ENCODE data around the gene MSGN1.

The MSGN1 gene

DNA sequence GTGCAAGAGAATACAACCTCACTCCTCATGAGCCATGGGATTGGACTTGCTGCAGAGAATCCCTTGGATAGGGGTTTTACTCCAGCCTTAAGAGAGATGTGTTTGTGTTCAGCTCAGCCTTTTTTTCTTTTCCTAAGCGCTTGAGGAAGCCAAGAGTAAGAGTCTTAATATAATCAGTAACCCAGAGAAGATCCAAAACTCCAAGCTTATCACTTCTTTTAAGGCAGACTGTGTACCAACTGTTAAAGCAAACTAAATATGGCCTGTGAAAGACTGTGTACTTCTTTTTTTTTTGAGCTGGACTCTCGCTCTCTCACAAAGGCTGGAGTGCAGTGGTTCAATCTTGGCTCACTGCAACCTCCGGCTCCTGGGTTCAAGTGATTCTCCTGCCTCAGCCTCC lies 30.4 kb downstream of the MSGN1 start:
- no peak for DNase-seq

DNA sequence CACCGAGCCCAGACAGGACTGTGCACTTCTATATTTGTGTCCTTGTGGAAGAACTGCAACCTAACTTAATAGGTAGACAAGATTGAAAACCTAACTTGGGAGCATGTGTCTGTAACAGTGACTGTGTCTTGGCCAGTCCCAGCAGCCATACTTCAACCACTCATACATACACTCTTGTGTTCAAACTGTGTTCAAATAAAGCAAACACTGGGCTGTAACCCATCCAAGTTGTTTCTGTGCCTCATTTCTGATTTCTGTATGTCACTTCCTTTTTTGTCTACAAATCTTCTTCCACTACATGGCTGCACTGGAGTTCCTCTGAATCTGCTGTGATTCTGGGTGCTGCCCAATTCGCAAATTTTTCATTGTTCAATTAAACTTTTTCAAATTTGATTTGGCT lies 31.0 kb downstream of the MSGN1 start:
- no peak for DNase-seq

DNA sequence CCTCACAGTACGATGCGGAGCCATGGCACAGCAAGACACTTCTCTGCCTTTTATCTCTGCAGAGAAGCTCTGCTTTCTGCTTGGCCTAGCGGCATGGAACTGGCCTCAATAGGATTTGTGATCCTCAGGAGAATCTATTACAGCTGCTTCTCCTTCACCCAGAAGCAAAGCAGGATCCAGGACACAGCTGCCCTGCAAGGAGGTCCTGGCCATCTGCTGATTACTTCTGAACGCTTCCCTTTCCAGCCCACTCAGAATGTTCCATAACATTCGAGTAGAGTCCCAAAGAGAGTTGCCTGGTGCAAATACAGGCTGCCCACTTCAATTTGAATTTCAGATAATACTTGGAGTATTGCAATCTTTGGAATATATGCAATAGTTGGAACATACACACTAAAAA lies 33.0 kb downstream of the MSGN1 start:
- DNase-seq: no peak

DNA sequence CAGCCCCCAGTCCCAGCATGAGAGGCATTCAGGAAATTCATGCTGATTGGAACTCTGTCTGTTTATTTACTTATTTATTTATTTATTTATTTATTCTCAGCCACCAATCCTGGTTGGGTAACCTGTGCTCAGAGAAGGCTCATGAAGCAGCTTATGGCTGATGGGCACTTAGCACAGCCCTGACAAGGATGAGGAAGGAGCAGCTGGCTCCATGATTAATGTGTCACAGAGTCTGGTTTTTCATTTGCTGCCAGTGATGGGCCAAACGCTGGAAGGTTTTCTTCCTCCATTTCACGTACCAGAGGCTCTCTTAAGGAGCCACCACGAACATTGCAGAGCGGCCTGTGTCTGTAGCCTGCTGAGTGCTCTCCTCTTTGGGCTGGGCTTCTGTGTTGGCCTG lies 33.9 kb downstream of the MSGN1 start:
- DNase-seq: no peak

DNA sequence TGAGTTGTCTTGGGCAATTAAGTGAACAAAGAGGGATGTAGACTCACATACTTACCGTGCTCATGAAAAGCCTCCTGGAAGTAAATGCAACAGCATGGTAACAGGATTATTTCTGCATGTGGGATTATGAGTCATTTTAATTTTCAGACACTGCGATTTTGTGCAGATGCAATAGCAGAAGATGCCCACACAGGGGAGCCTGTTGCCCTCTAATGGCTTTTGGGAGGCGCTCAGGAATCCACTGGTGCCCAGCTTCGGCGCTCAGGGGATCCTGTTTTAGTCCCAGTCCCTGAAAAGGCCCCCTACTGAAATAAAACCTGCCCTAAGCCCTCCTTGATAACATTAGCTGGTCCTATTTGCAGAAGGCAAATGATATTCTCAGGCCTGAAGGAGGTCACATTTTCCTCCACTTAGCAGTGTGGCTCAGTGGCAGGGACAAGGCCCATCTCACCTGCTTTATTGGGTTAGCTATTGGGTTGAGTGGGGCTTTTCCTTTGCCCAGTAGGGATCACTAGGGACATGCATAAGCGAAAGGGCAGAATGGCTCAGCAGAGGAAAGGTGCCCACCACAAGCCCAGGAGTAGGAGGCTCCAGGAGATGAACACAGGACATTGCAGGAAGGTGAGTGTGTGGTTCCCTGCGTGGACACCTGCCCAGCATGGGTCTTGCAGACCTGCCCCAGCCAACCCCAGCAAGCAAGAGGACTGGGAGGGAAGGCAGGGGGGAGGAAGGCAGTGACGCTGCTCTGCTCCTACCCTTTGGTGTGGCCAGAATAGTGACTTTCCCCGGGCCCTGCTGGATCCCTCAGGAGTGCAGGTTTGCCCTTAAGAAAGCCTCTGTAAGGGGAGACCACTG lies 35.7 kb downstream of the MSGN1 start:
- peak in 48 of 58 donors; percentile 1 to 58 (median 20) for DNase-seq

DNA sequence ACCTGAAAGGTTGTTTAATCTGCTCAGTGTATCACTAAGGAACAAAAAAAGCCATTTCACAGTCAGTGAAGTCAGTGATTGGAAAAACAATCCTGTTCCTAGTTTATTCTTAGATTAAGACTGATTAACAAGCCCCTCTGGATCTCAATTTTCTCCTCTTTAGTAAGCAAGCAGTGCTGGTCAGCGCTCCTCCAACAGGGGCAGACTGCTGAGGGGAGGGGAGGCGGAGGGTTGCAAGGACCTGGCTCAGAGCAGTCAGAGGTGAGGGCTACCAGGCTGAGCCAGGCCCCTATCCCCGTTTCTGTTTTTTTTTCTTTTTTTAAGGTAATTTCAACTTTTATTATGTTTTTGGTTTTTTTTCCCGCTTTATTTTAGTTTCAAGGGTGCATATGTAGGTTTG lies 37.5 kb downstream of the MSGN1 start:
- no peak for DNase-seq

DNA sequence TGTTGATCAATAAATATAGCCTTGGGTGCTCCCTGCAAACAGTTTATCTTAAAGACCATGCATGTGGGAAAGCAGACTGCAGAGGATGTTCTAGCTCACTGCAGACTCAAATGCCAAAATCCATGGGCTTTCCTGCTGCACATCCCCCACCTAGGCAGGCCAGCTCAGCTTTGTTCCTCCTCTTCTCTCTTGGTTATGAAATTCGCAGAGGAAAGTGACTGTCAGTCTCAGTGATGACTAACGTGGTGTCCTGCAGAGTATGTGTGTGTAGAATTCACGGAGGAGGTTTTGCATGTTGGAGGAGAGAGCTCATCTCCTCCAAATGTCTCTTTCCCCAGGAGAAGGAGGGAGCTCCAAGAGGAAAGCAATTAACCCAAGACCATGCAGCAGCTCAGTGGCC lies 40.8 kb downstream of the MSGN1 start:
- peak in 16 of 58 donors; percentile 7 to 61 (median 20) for DNase-seq

DNA sequence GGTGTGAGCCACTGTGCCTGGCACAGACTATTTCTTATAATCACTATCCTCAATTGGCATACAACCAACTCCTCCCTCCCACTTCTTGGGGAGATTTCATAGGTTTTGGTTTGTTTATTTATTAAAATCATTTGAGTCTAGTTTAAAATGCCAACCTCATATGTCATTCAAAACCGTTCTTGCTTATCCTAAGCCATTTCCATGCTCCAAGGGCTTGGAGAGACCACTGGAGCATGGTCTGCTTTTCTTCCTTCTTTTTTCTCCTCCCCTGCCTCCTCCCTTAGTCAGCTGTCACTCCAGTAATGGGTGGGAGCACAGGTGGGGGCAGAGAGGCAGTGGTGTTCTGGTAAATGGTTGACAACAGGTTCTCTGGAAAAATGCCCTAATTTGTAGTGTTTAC lies 41.8 kb downstream of the MSGN1 start:
- no peak for DNase-seq

DNA sequence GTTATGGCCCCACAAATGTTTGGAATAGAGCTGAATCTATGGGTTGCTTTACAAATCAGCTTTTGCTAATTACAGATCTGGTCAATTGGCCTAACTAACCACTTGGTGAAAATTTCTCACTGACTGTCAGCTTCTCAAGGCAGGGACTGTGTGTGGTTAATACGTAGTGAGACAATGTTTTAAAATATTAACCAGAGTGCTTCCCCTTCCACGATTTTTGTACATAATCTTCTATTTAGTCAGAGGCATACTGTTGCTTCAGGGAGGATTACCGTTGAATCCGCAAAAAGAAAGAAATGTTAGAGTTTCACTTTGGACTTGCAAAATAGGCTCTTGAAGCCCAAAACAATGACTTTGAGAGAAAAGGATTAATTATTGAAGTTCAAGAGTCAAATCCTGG lies 47.3 kb downstream of the MSGN1 start:
- no peak for DNase-seq

DNA sequence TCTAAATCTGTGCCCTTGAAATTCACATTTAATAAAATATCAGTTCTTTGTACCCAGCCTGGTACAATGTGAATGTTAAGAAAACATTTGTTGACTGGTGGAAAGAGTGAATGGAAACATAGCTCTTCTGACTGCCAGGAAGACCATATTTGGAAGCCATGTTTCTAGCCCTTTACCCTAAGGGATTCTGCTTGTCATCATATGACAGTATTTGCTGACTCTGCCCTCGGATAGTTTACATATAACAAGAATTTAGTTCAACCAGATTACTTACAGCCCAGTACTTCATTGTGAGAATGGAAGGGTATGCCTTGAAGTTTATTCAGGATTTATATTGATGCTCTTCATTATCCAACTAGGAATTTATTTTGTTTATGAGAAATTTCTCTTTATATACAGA lies 48.4 kb downstream of the MSGN1 start:
- no peak for DNase-seq

DNA sequence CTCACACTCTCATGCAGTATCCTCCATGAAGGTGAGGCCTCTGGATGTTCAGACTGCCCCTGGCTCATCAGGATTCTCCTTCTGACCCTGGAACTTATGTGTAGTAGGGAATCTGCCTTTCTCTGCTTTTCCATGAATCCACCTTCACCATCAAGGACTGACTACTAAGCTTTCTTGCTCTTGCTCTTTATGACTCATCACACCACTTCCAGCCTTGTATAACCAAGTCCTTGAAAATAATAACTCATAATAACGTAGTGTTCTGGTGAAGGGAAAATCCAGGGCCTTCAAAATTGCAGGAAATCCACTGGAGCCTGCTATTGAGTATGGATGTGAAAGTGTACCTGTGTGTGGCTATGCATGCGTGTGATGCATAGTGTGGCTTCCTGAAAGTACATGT lies 50.9 kb downstream of the MSGN1 start:
- no peak for DNase-seq

Measured in anterior cingulate cortex (tissue), 58 donors.